Measurements from ENCODE around the gene TBXAS1. TPM values are rescaled to one million over a fixed set of nuclear protein-coding genes. Genes with fewer than 3 reads are reported as not detected.

The TBXAS1 gene
- total RNA-seq, 1 donor from 2014 or later, result 3.8 TPM

GRCh38 chr7:140027858-140028257 is 198.8 kb downstream of the TBXAS1 start:
- Histone ChIP-seq H3K4me1 (no peaks in the 10 kb centered on the region), H3K36me3 (peaks cover 30 to 41% of the 10 kb centered on the region in 2 donors), H3K9me3 (no peaks in the 10 kb centered on the region), H3K27ac (no peak overlapping the region), H3K27me3 (no peaks in the 10 kb centered on the region), H3K4me3 (no peak overlapping the region)
- DNase-seq (ENCODE audit: low spot score in 2 of 2), result no peak
- TF ChIP-seq CTCF (IDR thresholded peaks at IDR 0.05), result no peak
- intact Hi-C loops (cut with DNase I), result no loop called here

GRCh38 chr7:140028311-140028710 is 199.2 kb downstream of the TBXAS1 start:
- no peak for DNase-seq (ENCODE audit: low spot score in 2 of 2)
- Histone ChIP-seq H3K9me3 (no peaks in the 10 kb centered on the region), H3K27ac (no peak overlapping the region), H3K4me3 (no peak overlapping the region), H3K4me1 (no peaks in the 10 kb centered on the region), H3K36me3 (peaks cover 30 to 43% of the 10 kb centered on the region in 2 donors), H3K27me3 (no peaks in the 10 kb centered on the region)
- intact Hi-C loops (cut with DNase I), result no loop called here
- TF ChIP-seq CTCF (IDR thresholded peaks at IDR 0.05), result no peak

GRCh38 chr7:140029072-140029471 is 200.0 kb downstream of the TBXAS1 start:
- no peak for TF ChIP-seq CTCF (IDR thresholded peaks at IDR 0.05)
- no peak for DNase-seq (ENCODE audit: low spot score in 2 of 2)
- H3K4me3 ChIP-seq, result no peak overlapping the region
- no peaks in the 10 kb centered on the region for H3K9me3 ChIP-seq
- peaks cover 25 to 40% of the 10 kb centered on the region in 2 donors for H3K36me3 ChIP-seq
- intact Hi-C loops (cut with DNase I), result no loop called here
- no peaks in the 10 kb centered on the region for H3K27me3 ChIP-seq
- H3K4me1 ChIP-seq, result no peaks in the 10 kb centered on the region
- no peak overlapping the region for H3K27ac ChIP-seq

- H3K27me3 ChIP-seq, result no peaks in the 10 kb centered on the region
- H3K9me3 ChIP-seq, result no peaks in the 10 kb centered on the region
- intact Hi-C loops (cut with DNase I), result no loop called here
- H3K27ac ChIP-seq, result no peak overlapping the region
- DNase-seq (ENCODE audit: low spot score in 2 of 2), result no peak
- TF ChIP-seq CTCF (IDR thresholded peaks at IDR 0.05), result no peak
- H3K4me1 ChIP-seq, result no peaks in the 10 kb centered on the region
- peaks cover 17 to 25% of the 10 kb centered on the region in 2 donors for H3K36me3 ChIP-seq
- H3K4me3 ChIP-seq, result no peak overlapping the region
Measured at GRCh38 chr7:140031364-140031763, 202.3 kb downstream of the TBXAS1 start.

- H3K27me3 ChIP-seq, result no peaks in the 10 kb centered on the region
- H3K36me3 ChIP-seq, result peaks cover 18 to 26% of the 10 kb centered on the region in 2 donors
- TF ChIP-seq CTCF (IDR thresholded peaks at IDR 0.05), result no peak
- H3K4me1 ChIP-seq, result no peaks in the 10 kb centered on the region
- intact Hi-C loops (cut with DNase I), result no loop called here
- DNase-seq (ENCODE audit: low spot score in 2 of 2), result no peak
- no peaks in the 10 kb centered on the region for H3K9me3 ChIP-seq
- no peak overlapping the region for H3K4me3 ChIP-seq
- peak overlapping the region in 1 of 2 donors; percentile 19 for H3K27ac ChIP-seq
Measured at GRCh38 chr7:140033036-140033435, 204.0 kb downstream of the TBXAS1 start.

GRCh38 chr7:140033779-140034363 is 204.8 kb downstream of the TBXAS1 start:
- intact Hi-C loops (cut with DNase I), result no loop called here
- H3K36me3 ChIP-seq, result peaks cover 12 to 33% of the 10 kb centered on the region in 2 donors
- H3K27me3 ChIP-seq, result no peaks in the 10 kb centered on the region
- no peak overlapping the region for H3K4me3 ChIP-seq
- H3K27ac ChIP-seq, result peak overlapping the region in 1 of 2 donors; percentile 19
- H3K4me1 ChIP-seq, result no peaks in the 10 kb centered on the region
- DNase-seq (ENCODE audit: low spot score in 2 of 2), result no peak
- no peaks in the 10 kb centered on the region for H3K9me3 ChIP-seq
- no peak for TF ChIP-seq CTCF (IDR thresholded peaks at IDR 0.05)
